ENCODE results near the gene IL1RAP. TPM values are rescaled to one million over a fixed set of nuclear protein-coding genes. Genes with fewer than 3 reads are reported as not detected.

The IL1RAP gene
- total RNA-seq, 2 donors from 2014 or later: 5.3 to 5.4 TPM

GRCh38 chr3:190619353-190619752 is 105.5 kb downstream of the IL1RAP start:
- H3K9me3 ChIP-seq: no peaks in the 10 kb centered on the region
- H3K4me1 ChIP-seq: peaks cover 7% of the 10 kb centered on the region
- ATAC-seq: no peak
- intact Hi-C loops (cut with DNase I): no loop called here
- no peak for DNase-seq
- H3K27me3 ChIP-seq: no peaks in the 10 kb centered on the region
- no peaks in the 10 kb centered on the region for H3K36me3 ChIP-seq (replicated peaks in 1 of 2; ENCODE audit: insufficient read depth in 1 of 2, low read depth in 2 of 2)
- WGBS, 2 donors: 81 to 82% methylated on average over 5 of the region's 5 CpGs
- TF ChIP-seq POLR2A (IDR thresholded peaks at IDR 0.05): no peak
- TF ChIP-seq, protein P1, sequence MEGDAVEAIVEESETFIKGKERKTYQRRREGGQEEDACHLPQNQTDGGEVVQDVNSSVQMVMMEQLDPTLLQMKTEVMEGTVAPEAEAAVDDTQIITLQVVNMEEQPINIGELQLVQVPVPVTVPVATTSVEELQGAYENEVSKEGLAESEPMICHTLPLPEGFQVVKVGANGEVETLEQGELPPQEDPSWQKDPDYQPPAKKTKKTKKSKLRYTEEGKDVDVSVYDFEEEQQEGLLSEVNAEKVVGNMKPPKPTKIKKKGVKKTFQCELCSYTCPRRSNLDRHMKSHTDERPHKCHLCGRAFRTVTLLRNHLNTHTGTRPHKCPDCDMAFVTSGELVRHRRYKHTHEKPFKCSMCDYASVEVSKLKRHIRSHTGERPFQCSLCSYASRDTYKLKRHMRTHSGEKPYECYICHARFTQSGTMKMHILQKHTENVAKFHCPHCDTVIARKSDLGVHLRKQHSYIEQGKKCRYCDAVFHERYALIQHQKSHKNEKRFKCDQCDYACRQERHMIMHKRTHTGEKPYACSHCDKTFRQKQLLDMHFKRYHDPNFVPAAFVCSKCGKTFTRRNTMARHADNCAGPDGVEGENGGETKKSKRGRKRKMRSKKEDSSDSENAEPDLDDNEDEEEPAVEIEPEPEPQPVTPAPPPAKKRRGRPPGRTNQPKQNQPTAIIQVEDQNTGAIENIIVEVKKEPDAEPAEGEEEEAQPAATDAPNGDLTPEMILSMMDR (IDR thresholded peaks at IDR 0.05): no peak
- no peak overlapping the region for H3K4me3 ChIP-seq
- H3K27ac ChIP-seq: no peak overlapping the region

GRCh38 chr3:190619761-190620160 is 105.9 kb downstream of the IL1RAP start:
- no peak overlapping the region for H3K4me3 ChIP-seq
- no peaks in the 10 kb centered on the region for H3K27me3 ChIP-seq
- DNase-seq (no peak), ATAC-seq (no peak)
- H3K9me3 ChIP-seq: no peaks in the 10 kb centered on the region
- H3K4me1 ChIP-seq: peaks cover 7% of the 10 kb centered on the region
- H3K27ac ChIP-seq: no peak overlapping the region
- intact Hi-C loops (cut with DNase I): no loop called here
- 85 to 86% methylated on average over 2 of the region's 2 CpGs for WGBS, 2 donors
- TF ChIP-seq POLR2A (IDR thresholded peaks at IDR 0.05): no peak
- TF ChIP-seq, protein P1 (IDR thresholded peaks at IDR 0.05): no peak
- no peaks in the 10 kb centered on the region for H3K36me3 ChIP-seq (replicated peaks in 1 of 2; ENCODE audit: insufficient read depth in 1 of 2, low read depth in 2 of 2)

DNA sequence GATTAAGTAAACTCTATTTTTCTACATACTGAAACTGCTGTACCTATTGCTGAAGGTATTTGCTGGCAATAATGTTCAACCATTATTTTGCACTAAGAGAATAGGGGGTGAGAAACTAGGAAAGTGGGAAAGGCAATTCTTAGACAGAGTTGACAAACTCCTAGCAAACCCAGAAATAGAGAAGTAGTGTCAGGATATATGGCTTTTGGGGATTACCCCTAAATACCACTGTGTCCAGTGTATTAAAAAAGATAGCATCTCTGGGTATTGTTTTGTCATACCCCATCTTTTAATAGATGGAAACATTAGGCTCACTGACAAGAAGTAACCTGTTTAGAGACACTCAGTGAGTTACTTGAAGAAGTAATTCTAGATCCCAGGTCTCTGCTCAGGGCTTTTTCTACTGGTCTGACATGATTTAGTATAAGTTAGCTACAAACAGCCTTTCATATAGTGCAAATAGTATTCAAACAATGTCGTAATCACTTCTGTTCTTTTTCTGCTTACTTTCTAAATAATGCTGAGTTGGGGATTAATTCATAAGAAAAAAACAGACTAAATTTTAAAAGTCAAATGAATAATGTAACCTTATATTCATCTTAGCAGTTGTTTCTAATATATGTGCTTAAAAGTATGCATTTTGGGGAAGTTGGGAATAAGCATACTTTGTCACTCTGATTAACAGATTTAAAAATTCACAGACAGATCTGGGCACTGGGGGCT is 107.2 kb downstream of the IL1RAP start:
- no peaks in the 10 kb centered on the region for H3K27me3 ChIP-seq
- H3K4me3 ChIP-seq: no peak overlapping the region
- WGBS, 2 donors: 72 to 86% methylated on average over 1 of the region's 1 CpG
- H3K27ac ChIP-seq: no peak overlapping the region
- no peaks in the 10 kb centered on the region for H3K36me3 ChIP-seq (replicated peaks in 1 of 2; ENCODE audit: insufficient read depth in 1 of 2, low read depth in 2 of 2)
- ATAC-seq: no peak
- H3K4me1 ChIP-seq: peaks cover under 1% of the 10 kb centered on the region
- DNase-seq: no peak
- intact Hi-C loops (cut with DNase I): no loop called here
- TF ChIP-seq, protein P1 (IDR thresholded peaks at IDR 0.05): no peak
- no peak for TF ChIP-seq POLR2A (IDR thresholded peaks at IDR 0.05)
- H3K9me3 ChIP-seq: no peaks in the 10 kb centered on the region

DNA sequence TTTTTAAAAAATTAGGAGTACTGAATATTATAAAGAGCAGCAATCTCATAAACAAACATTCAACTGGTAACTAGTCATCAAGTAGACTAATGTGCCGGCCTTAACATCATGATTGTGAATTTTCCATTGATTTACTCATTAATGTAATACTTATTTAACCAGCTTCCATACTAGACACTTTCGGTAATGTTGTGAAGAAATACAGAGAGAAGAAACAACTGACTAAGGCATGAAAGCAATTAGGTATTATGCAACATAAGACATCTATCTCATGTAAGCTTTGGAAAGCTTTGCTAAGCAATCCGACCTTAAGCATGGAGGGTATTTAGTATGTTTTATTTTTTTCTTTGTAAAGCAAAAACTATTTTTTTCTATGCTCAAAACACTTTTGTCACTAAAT is 108.0 kb downstream of the IL1RAP start:
- no peaks in the 10 kb centered on the region for H3K27me3 ChIP-seq
- H3K27ac ChIP-seq: no peak overlapping the region
- TF ChIP-seq, protein P1 (IDR thresholded peaks at IDR 0.05): no peak
- no peak for TF ChIP-seq POLR2A (IDR thresholded peaks at IDR 0.05)
- no peak for DNase-seq
- no peak for ATAC-seq
- H3K9me3 ChIP-seq: no peaks in the 10 kb centered on the region
- intact Hi-C loops (cut with DNase I): no loop called here
- WGBS, 2 donors: 49 to 50% methylated on average over 3 of the region's 3 CpGs
- H3K4me1 ChIP-seq: no peaks in the 10 kb centered on the region
- H3K36me3 ChIP-seq (replicated peaks in 1 of 2; ENCODE audit: insufficient read depth in 1 of 2, low read depth in 2 of 2): no peaks in the 10 kb centered on the region
- H3K4me3 ChIP-seq: no peak overlapping the region

DNA sequence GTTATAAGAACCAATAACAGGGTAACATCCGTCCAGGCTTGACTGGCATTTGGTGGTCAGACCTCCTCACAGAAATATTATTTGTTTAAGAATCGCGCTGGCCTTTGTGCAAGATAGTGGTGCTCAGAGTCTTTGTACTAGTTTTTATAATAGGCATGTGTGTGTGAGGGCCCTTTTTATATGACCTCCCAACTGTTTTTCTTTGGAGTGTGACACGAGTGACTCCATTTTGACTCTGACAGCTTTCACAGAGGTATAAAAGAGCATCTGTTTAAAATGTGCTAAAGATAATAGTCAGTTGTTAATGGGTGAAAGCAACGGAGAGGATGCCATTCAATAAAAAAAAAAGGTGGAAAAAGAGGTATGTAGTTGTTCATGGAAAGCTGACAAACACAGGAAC is 110.4 kb downstream of the IL1RAP start:
- H3K27me3 ChIP-seq: no peaks in the 10 kb centered on the region
- no peaks in the 10 kb centered on the region for H3K36me3 ChIP-seq (replicated peaks in 1 of 2; ENCODE audit: insufficient read depth in 1 of 2, low read depth in 2 of 2)
- WGBS, 2 donors: 63 to 64% methylated on average over 5 of the region's 5 CpGs
- ATAC-seq (no peak), DNase-seq (no peak)
- no peak overlapping the region for H3K4me3 ChIP-seq
- H3K4me1 ChIP-seq: no peaks in the 10 kb centered on the region
- no peaks in the 10 kb centered on the region for H3K9me3 ChIP-seq
- H3K27ac ChIP-seq: no peak overlapping the region
- intact Hi-C loops (cut with DNase I): no loop called here
- TF ChIP-seq, protein P1 (IDR thresholded peaks at IDR 0.05): no peak
- no peak for TF ChIP-seq POLR2A (IDR thresholded peaks at IDR 0.05)

All from body of pancreas (tissue), 4 donors.